ENCODE results near the gene TSHZ2.

TSHZ2 gene

DNA sequence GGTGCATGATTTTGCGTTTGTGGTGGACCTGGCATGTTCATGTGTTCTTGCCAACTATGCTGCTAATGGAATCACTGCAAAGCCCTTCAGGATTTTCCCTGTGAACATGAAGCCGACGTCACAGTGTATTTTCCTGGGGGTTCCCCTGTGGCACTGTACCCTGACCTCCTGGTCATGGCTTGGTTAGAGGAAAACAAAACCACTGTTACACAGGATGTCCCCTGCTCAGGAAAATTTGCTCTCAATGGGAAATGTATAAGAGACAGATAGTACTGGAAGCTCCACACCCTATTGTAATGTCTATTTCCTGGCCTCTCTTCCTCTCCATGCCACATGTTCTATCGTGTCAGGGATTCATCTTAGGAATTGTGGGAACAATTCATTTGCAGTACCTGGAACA, 19.7 kb downstream of the TSHZ2 start:
- Histone ChIP-seq H3K4me3 (no peak overlapping the region), H3K27ac (peak overlapping the region in 4 of 21 experiments; percentile 15 to 41 (median 28))

DNA sequence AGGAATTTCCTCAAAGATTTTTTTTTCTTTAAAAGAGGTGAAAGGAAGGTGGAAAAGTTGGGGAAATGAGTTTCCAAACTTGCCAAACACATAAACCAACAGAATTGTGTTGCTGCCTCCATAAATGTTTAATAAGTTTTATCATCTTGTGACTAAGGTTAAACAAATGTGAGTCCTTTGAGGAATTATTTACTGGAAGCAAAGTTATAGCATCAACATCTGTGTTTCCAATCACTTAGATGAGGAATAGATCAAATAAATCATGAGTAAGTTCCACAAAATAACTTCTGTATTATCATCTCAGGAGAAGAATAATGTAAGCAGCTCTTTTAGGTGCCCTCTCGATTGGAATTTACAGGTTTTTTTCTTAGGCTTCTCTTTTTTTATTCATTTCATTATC, 20.5 kb downstream of the TSHZ2 start:
- peak overlapping the region in 4 of 21 experiments; percentile 28 to 46 (median 36) for H3K27ac ChIP-seq
- no peak overlapping the region for H3K4me3 ChIP-seq

DNA sequence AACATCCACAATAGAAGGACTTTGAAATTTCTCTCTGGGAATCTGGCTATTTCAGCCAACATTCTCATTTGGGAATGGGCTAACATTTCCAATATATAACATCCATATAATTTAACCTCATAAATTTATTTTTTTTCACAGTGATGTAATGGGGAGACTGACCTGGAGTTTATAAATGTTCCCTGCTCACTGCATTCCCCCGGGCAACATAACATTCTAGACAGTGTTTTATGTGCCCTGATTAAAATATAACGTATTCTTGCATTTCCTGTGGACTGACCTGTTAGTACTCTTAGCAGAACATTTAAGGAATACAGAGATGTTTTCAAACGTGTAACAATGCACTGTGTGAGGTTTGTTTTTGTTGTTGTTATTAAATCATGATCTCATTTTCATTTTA, 20.9 kb downstream of the TSHZ2 start:
- Histone ChIP-seq H3K4me3 (no peak overlapping the region), H3K27ac (peak overlapping the region in 4 of 21 experiments; percentile 11 to 46 (median 35))

DNA sequence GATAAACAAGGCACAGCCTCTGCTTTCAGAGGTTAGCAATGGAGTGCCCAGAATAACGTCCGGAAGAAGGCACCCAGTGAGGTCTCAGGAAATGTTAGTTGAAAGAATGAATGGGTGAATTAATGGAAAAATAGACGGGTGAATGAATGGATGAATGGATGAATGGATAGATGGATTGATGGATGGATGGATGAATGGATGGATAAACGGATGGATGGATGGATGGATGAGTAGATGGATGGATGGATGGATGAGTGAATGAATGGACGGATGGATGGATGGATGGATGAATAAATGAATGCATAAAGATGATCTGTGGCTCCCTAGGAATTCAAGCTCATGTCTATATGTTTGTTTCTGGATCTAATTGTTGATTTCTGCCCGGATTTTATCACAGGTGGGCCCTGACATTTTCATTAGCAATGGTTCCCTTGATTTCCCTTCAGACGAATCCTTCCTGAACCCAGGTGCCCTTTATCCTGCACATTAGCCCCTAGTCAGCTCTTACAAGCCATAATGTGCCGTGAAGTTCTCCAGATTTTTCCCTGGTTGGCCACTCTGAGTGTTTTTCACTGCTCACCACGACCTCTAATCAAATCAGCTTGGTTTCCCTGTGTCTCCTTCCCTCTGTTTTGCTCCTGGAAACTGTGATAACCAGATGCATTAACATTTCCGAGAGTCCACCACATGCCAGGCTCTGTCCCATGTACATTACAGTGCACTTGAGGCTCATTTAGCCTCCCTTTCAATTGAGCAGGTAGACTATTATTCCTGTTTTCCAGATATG, 22.2 kb downstream of the TSHZ2 start:
- Histone ChIP-seq H3K27ac (no peak overlapping the region), H3K4me3 (no peak overlapping the region)

DNA sequence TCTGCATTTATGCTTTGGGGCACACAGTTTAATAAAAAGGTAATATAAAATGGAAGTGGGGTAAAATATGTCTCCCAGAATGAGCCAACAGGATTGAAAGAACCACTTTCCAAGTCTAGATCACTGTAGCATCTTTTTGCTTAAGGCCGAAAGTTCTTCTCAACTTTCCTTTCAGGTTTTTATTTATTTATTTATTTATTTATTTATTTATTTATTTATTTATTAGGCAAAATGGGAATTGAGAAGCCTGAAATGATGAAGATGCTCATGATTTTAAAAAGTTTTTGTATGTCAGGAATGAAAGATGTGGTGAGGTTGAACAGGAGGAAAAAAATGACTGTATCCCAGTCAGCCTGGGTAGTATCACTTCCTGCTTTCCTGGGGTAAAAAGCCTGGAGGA, 24.0 kb downstream of the TSHZ2 start:
- Histone ChIP-seq H3K4me3 (no peak overlapping the region), H3K27ac (no peak overlapping the region)

DNA sequence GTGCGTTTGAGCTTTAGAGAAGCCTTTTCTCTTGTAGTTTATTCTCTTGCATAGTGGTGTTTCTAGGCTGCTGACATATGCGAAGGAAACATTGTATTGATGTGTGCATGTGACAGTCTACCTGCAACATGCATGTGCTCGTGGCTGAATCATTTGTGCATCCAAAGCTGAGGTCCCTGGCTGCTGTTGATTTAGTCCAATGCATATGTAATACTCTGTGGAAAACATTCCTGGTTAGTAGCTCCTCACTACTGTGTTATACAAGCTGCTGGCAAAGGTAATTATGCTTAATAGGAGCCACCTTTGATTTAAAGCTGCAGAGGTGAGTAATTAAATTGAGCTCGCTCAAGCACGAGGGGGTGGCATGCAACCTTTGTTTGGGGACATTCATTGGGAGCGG, 24.5 kb downstream of the TSHZ2 start:
- H3K4me3 ChIP-seq: no peak overlapping the region

DNA sequence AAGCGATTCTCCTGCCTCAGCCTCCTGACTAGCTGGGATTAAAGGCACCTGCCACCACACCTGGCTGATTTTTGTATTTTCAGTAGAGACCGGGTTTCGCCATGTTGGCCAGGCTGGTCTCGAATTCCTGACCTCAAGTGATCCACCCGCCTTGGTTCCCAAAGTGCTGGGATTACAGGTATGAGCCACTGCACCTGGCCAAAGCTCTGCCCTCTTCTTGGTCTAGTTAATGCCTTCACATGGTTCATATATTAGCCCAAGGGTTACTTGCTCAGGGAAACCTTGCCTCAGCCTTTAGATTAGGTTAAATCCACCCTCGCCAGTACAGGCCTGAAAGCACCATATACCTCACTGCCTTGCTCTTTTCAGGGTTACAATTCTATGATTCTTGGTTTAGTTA, 26.1 kb downstream of the TSHZ2 start:
- Histone ChIP-seq H3K4me3 (no peak overlapping the region), H3K27ac (no peak overlapping the region)

More for the DNA sequence above, 24.5 kb downstream of the TSHZ2 start:
- no peak overlapping the region for H3K27ac ChIP-seq

DNA sequence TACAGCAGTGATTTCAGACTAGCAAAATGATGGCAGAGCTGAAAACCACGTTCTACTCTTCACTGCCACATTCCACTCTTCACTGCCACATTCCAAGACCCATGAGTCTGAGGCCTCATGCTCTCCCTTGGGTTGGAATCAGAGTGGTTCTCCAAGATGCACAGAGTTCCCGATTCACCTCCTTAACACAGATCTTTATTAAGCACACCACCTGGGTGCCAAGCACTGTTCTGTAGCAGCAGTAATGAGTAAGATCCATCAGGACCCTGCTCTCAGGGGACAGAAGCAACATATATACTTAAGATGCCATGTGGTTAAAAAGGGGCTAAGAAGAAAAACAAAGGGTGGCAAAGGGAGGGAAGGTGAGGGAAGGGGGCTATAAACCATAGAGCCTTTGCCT, 26.9 kb downstream of the TSHZ2 start:
- no peak overlapping the region for H3K27ac ChIP-seq

DNA sequence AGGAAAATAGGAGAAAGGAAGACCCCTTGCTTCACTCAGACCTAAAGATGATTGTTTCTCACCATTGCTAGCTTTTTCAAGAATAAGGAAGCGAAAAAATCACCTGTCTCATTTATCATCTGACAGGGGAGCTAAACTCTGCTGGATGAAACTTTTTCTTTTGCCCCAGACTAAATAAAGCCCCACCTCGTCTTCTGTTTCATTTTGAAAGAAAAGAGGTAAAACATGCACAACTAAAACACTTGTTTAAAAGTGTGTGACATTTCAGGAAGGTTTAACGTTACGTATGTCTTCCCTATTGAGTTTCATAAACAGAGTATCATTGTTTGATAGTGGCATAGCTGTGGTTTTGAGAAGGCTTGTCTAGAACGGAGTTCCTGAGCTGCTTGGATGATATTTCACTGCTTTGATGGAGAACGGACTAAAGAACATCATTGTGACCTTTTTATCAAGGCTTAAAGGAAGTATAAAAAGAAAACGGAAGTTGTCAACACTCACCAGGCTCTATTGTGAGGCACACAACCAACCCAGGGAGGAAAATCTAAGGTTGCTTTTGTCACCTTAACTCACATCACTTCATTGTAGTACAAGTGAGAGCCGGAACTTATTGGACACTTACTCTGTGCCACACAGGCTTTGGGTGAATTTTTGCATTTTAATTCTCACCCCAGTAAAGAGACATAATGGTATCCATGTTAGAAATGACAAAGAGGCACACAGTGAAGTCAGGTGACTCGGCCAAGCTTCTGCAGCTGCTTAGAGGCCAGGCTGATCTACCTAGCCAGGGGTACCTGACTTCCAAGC, 29.5 kb downstream of the TSHZ2 start:
- Histone ChIP-seq H3K4me3 (no peak overlapping the region), H3K27ac (peak overlapping the region in 9 of 21 experiments; percentile 17 to 74 (median 42))

More for the DNA sequence above, 26.9 kb downstream of the TSHZ2 start:
- H3K4me3 ChIP-seq: no peak overlapping the region

DNA sequence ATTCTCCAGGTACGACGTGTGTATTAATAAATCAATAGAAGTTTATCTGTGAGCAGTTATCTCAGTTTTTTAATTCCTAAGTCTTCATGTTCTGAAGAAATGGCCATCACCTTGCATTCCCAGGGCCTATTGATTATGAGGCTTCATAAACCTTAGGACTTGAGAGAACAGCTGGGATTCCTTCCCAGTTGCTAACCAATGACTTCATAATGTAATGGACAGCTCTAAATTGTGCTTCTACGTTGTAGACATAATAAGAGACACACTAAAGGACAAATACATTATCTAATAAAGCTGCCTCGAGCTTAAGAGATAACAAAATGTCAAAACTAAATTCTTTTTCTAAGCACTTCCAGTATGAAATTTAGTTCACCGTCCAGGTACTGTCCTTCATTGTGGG, 30.6 kb downstream of the TSHZ2 start:
- Histone ChIP-seq H3K27ac (no peak overlapping the region), H3K4me3 (no peak overlapping the region)

DNA sequence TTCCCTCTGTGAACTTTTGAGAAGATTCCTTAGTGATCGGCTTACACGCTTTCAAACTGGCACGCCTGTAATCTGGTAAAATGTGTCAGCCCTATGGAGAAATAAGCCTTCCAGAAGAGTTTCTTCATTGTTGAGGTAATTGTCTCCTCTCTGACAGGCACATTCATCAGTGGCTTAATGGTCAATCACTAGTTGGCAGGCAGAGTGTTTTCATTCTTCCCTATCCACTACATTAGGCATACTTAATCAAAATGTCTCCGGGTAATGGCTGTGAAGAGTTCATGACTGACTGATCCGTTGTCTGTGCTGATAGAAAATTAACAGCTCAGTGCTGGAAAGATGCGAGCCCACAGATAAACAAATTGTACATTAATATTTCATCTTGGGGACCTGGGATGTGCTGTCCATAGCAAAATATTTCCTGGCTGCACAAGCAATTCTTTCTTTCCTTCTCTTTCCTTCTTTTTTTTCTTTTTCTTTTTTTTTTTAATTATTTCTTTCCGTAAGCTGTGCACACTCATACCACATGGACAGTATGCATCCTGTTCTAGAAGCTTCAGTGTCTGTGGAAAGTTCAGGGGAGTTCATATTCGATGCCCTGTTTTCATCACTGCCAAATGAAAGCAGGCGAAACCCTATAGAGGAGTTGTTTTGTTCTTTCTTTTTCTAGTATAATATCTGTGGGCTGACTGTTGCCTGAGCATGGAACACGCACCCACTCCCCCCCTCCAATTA, 31.4 kb downstream of the TSHZ2 start:
- H3K27ac ChIP-seq: peak overlapping the region in 1 of 21 experiments; percentile 29

DNA sequence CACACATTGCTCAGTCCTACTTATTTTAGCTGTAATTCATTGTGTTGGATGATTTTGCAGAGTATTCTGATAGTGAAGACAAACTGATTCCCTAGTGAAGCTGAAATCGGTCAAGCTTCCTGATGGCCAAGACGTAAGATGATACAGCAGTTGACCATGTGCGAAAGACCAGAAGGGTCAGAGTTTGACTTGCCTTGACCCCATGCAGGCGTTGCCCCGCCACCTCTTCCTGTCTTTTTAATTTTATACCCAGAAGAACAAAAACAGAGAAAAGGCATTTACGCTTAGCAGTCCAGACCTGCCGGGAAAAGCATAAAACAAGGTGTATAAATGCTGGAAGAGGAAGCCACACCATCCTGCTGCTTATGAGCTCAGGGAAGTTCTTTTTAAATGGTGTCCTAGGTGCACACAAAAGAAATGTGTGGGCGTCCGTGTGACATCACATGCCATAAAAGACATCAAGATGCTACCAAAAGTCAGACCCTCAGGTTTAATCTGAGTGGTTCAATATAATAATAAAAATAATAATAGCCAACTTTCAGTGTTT, 32.2 kb downstream of the TSHZ2 start:
- no peak overlapping the region for H3K4me3 ChIP-seq
- no peak overlapping the region for H3K27ac ChIP-seq

More for the DNA sequence above, 31.4 kb downstream of the TSHZ2 start:
- no peak overlapping the region for H3K4me3 ChIP-seq

DNA sequence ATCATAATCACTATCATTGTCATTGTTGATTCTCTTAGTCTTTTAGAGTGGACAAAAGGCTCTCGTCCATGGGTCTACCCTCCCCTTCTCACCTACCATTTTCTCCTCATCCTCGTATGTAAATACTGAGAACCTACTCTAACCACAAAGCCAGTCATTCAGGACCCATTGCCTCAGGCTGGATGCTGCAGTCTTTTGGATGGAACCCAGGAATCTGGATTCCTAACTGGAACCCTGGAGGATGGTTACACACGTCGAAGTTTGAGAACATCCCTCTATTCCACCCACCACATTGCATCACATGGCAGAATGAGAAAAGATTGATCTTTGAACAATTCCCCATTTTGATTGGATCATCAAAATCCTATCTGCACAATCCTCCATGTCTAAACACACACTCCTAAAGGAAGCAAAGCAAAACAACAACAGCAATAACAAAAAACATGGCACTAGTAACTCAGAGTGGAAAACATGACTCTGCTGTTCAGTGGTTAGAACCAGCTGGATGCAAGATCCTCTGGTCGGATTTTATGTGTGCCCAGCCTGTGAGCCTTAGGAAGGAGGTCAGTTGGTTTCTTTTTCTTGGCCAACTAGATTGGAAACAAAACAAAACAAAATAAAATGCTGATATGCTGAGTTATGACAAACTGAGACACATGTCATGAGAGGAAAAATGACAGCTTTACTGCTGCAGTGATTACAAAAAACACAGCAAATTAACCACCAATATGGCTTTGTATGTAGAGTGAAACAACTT, 38.0 kb downstream of the TSHZ2 start:
- Histone ChIP-seq H3K4me3 (no peak overlapping the region), H3K27ac (no peak overlapping the region)

DNA sequence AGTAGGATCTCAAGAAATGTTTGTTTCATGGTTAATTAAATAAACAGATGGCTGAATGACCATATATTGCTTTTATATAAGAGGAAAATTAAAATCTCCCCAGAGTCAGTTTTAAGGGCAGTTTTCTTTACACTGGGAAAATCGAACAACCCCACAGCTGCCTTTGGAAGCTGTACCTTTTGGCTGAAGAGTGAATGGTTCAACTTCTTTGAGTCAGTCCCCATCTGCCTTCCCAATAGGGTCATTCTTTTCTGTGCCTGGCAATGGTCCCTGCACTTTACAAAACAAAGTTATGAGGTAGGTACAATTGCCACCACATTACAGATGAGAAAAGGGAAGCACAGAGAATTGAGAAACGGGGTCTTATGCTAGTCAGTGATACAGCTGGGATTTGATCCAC, 39.5 kb downstream of the TSHZ2 start:
- H3K4me3 ChIP-seq: no peak overlapping the region
- no peak overlapping the region for H3K27ac ChIP-seq

DNA sequence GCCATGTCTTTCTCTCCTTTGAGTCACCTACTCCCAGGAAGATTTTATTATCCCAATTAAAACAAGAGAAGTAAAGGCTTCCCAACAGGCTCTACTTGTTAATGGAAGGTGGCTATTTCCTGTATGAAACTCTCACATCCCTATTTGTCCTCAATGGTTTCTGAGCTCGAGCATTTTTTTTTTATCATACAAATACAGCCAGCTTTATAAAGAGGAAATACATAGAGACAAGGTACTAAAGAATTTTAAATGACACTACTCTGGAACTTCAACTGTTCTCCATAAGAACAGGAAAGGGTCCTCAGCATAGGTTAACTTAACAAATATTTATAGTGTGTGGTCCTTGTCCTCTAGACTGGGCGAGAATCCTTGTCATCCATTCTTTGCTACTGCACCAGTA, 41.0 kb downstream of the TSHZ2 start:
- H3K4me3 ChIP-seq: no peak overlapping the region
- H3K27ac ChIP-seq: no peak overlapping the region

DNA sequence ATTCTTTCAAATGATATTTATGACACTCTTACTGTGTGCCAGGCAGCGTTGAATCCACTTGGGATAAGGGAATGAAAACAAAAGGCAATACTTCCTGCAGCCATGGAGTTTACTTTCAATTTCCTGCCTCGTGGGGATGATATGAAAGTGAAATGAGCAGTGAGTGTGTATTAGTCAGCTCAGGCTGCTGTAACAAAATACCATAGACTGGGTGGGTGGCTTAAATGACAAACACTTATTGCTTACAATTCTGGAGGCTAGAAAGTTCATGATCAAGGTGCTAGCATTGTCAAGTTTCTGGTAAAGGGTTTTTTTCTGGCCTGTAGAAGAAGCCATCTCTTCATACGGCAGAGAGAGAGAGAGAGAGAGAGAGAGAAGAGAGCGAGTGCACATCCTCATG, 41.7 kb downstream of the TSHZ2 start:
- Histone ChIP-seq H3K27ac (no peak overlapping the region), H3K4me3 (no peak overlapping the region)

DNA sequence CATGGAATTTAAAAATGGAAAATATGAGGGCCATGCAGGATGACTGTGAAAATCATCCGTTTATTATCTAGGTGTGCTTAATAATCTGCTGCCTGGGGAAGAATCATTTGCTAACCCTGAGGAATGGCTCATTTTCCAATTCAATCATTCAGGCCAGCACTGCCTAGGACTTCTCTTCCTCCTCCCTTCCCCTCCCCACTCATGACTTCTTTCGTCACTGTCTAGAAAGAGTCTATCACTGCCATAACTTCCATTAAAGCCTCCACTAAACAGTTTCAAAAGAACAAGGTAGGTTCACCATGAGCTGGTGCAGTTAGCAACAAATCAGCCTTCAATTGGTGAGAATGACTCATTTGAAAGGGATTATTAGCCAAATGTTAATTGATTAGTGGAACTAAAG, 43.9 kb downstream of the TSHZ2 start:
- no peak overlapping the region for H3K4me3 ChIP-seq
- no peak overlapping the region for H3K27ac ChIP-seq

DNA sequence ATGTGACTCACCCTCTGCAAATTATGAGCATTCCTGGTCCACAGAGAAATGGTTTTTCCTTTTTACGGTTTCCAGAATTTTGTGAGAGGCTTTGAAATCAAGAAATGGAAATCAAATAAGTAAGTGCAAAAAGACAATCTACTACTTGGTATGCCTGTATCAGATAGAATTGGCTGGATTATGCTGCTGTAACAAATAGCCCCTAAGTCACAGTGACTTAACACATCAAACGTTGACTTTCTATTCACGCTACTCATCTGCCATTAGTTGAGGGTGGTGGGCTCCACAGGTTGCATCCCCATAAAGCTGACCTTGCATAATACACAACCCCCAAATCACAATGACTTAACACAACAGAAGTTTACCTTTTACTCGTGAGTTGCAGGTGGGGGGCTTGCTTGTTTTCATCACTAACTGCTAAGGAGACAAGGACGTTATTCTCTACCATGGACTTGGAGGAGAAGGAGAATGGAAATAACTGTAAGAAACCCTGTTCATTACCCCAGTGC, 44.4 kb downstream of the TSHZ2 start:
- Histone ChIP-seq H3K4me3 (no peak overlapping the region), H3K27ac (no peak overlapping the region)

DNA sequence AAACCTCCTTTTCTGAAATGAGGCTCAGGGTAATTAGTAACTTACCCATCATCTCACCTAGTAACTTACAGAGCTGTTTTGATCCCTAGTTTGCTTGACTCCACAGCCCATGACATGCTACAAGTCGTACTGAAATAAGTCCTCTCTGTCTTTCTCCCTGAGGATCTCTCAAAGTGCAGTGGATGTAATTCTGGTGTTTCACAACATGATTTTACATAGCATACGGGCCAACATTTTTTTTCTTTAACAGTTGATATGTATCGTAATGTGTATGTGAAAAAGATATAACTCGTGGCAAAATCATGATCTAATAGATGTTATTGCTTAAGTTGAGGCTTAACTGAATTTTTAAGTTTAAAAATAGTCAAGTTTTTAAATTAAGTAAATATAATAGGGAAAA, 45.0 kb downstream of the TSHZ2 start:
- Histone ChIP-seq H3K4me3 (no peak overlapping the region), H3K27ac (no peak overlapping the region)
